ENCODE measurements around the gene GHRH. TPM values are rescaled to one million over a fixed set of nuclear protein-coding genes. Genes with fewer than 3 reads are reported as not detected.

Gene GHRH
- total RNA-seq, 2 experiments from 2014 or later: not detected

GRCh38 chr20:37288091-37288490 lies 26.5 kb upstream of the GHRH start:
- POLR2A ChIA-PET: interaction anchor here (1.2 to 2.3 kb wide), 2 partner anchors 15 to 273 kb away, joined by 3 to 6 read pairs; no protein-coding TSS in a partner anchor
- peak overlapping the region; percentile 96 for H3K27ac Mint-ChIP-seq

GRCh38 chr20:37285664-37286374 lies 24.2 kb upstream of the GHRH start:
- Mint-ChIP-seq H3K4me3 (no peak overlapping the region), H3K27me3 (peaks cover 11% of the 10 kb centered on the region), H3K36me3 (ENCODE audit: low read depth) (peaks cover 7% of the 10 kb centered on the region), H3K9me3 (no peaks in the 10 kb centered on the region), H3K27ac (no peak overlapping the region), H3K4me1 (ENCODE audit: low read depth) (peaks cover 12% of the 10 kb centered on the region)
- intact Hi-C loops (cut with DNase I, micrococcal nuclease): loop anchor here in 1 of 2 experiments (5.0 kb wide), 2 partner anchors 89 to 406 kb away; partner anchors contain the start of gene CTNNBL1
- DNase-seq (no peak), ATAC-seq (ENCODE audit: poor library complexity) (no peak)
- CTCF ChIA-PET: no interaction called here
- Histone ChIP-seq H3K36me3 (ENCODE audit: insufficient read depth, low read length) (no peaks in the 10 kb centered on the region), H3K4me3 (ENCODE audit: low read length) (no peak overlapping the region), H3K9me3 (ENCODE audit: control insufficient read depth in 1 of 2, insufficient read depth in 1 of 2, low read length in 2 of 2) (no peaks in the 10 kb centered on the region), H3K4me1 (ENCODE audit: insufficient read depth, low read length) (peaks cover 19% of the 10 kb centered on the region), H3K27me3 (ENCODE audit: control insufficient read depth in 1 of 2, insufficient read depth in 2 of 2, low read length in 2 of 2) (no peaks in the 10 kb centered on the region), H3K27ac (ENCODE audit: low read depth in 1 of 2, low read length in 2 of 2) (no peak overlapping the region)
- no peak for TF ChIP-seq CTCF (IDR thresholded peaks at IDR 0.05)
- POLR2A ChIA-PET: no interaction called here

More at GRCh38 chr20:37288091-37288490, 26.5 kb upstream of the GHRH start:
- Mint-ChIP-seq H3K9me3 (no peaks in the 10 kb centered on the region), H3K4me3 (peak overlapping the region; percentile 98), H3K27me3 (peaks cover 9% of the 10 kb centered on the region), H3K4me1 (ENCODE audit: low read depth) (peaks cover 30% of the 10 kb centered on the region), H3K36me3 (ENCODE audit: low read depth) (peaks cover 15% of the 10 kb centered on the region)
- Histone ChIP-seq H3K27me3 (ENCODE audit: control insufficient read depth in 1 of 2, insufficient read depth in 2 of 2, low read length in 2 of 2) (no peaks in the 10 kb centered on the region), H3K9me3 (ENCODE audit: control insufficient read depth in 1 of 2, insufficient read depth in 1 of 2, low read length in 2 of 2) (no peaks in the 10 kb centered on the region), H3K36me3 (ENCODE audit: insufficient read depth, low read length) (no peaks in the 10 kb centered on the region), H3K4me1 (ENCODE audit: insufficient read depth, low read length) (peaks cover 24% of the 10 kb centered on the region), H3K4me3 (ENCODE audit: low read length) (no peak overlapping the region), H3K27ac (ENCODE audit: low read depth in 1 of 2, low read length in 2 of 2) (no peak overlapping the region)
- peak in 2 of 14 experiments; percentile 43 to 53 for DNase-seq
- CTCF ChIA-PET: no interaction called here
- no peak for TF ChIP-seq CTCF (IDR thresholded peaks at IDR 0.05)
- intact Hi-C loops (cut with DNase I, micrococcal nuclease): loop anchor here in 1 of 2 experiments (2.0 to 5.0 kb wide), 3 partner anchors 91 to 404 kb away; partner anchors contain the start of gene CTNNBL1
- ATAC-seq (ENCODE audit: poor library complexity): no peak

GRCh38 chr20:37284691-37285161 lies 23.1 kb upstream of the GHRH start:
- peaks cover 7% of the 10 kb centered on the region for H3K36me3 Mint-ChIP-seq (ENCODE audit: low read depth)
- Histone ChIP-seq H3K36me3 (ENCODE audit: insufficient read depth, low read length) (no peaks in the 10 kb centered on the region), H3K4me3 (ENCODE audit: low read length) (no peak overlapping the region), H3K4me1 (ENCODE audit: insufficient read depth, low read length) (peaks cover 8% of the 10 kb centered on the region), H3K9me3 (ENCODE audit: control insufficient read depth in 1 of 2, insufficient read depth in 1 of 2, low read length in 2 of 2) (no peaks in the 10 kb centered on the region), H3K27ac (ENCODE audit: low read depth in 1 of 2, low read length in 2 of 2) (no peak overlapping the region), H3K27me3 (ENCODE audit: control insufficient read depth in 1 of 2, insufficient read depth in 2 of 2, low read length in 2 of 2) (no peaks in the 10 kb centered on the region)
- no peak for DNase-seq
- no peak for ATAC-seq (ENCODE audit: poor library complexity)
- H3K4me3 Mint-ChIP-seq: no peak overlapping the region
- peaks cover 11% of the 10 kb centered on the region for H3K27me3 Mint-ChIP-seq
- TF ChIP-seq CTCF (IDR thresholded peaks at IDR 0.05): no peak
- intact Hi-C loops (cut with DNase I, micrococcal nuclease): loop anchor here in 1 of 2 experiments (5.0 kb wide), 2 partner anchors 87 to 408 kb away; partner anchors contain the start of gene CTNNBL1
- no peak overlapping the region for H3K27ac Mint-ChIP-seq
- H3K4me1 Mint-ChIP-seq (ENCODE audit: low read depth): peaks cover 4% of the 10 kb centered on the region
- ChIA-PET POLR2A (no interaction called here), CTCF (no interaction called here)
- no peaks in the 10 kb centered on the region for H3K9me3 Mint-ChIP-seq

Measured in CD4-positive, alpha-beta T cell (primary cell).